Stimulated activated naive B cell treated with anti-CD40 and anti-IgM and Interleukin-4, amounts not matched to agents 10 μg/mL and 1 μg/mL and 100 μg/mL, for 72 hours (primary cell): ENCODE results near the gene CLCA1.
"Not testable (repeated sequence)": the region's sequence is repeated elsewhere in the genome, so short reads cannot be mapped to it uniquely, and the experiment has no call there.

Experiments
- ATAC-seq, 2 donors: fragments of 150-1000 bp; cut with Tn5 transposase; replicated peaks; 2 replicates each; pipeline ENCODE4 v1.10.0; 2021; ENCODE audit warnings: moderate library complexity in 1 of 2
- DNase-seq: peaks from one replicate; pipeline ENCODE4 v3.0.0; 2021
- H3K27ac Mint-ChIP-seq: one replicate; pipeline ENCODE4 v1.8.0; 2022; ENCODE audit warnings: mild to moderate bottlenecking, mixed read lengths
- H3K27me3 Mint-ChIP-seq, 2 donors: one replicate each; pipeline ENCODE4 v1.8.0; 2022; ENCODE audit warnings: mixed read lengths in 2 of 2
- H3K36me3 Mint-ChIP-seq, 2 donors: one replicate each; pipeline ENCODE4 v1.8.0; 2022; ENCODE audit warnings: mixed read lengths in 2 of 2, mild to moderate bottlenecking in 1 of 2
- H3K4me1 Mint-ChIP-seq, 2 donors: one replicate each; pipeline ENCODE4 v1.8.0; 2022; ENCODE audit warnings: mixed read lengths in 2 of 2, mild to moderate bottlenecking in 1 of 2
- H3K4me3 Mint-ChIP-seq, 2 donors: one replicate each; pipeline ENCODE4 v1.8.0; 2022; ENCODE audit warnings: mild to moderate bottlenecking in 2 of 2, mixed read lengths in 2 of 2, moderate library complexity in 1 of 2
- H3K9me3 Mint-ChIP-seq, 2 donors: one replicate each; pipeline ENCODE4 v1.8.0; 2022; ENCODE audit warnings: mixed read lengths in 2 of 2, mild to moderate bottlenecking in 1 of 2

Gene CLCA1

DNA sequence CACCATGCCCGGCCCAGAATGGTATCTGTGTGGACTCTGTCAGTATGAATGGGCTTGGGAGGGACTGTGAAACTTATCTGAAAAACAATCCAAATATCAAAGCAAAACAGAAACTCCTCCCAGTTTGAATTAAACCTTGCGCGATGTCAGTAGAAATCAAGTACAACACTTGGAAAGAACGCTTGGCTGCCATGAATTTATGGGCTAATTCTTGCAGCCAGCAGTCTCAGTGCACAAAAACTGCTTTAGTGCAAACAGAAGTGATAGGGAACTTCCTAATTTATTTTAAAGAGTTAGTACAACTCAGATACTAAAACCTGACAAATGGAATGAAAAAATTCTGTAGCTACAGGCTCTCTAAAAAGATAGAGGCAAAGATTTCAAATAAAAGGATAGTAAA lies 8.5 kb downstream of the CLCA1 start:
- ATAC-seq: no peak
- no peaks in the 10 kb centered on the region for H3K4me1 Mint-ChIP-seq
- H3K36me3 Mint-ChIP-seq: no peaks in the 10 kb centered on the region
- peaks cover 1 to 10% of the 10 kb centered on the region in 2 donors for H3K27me3 Mint-ChIP-seq
- no peaks in the 10 kb centered on the region for H3K9me3 Mint-ChIP-seq
- DNase-seq: no peak
- no peak overlapping the region for H3K4me3 Mint-ChIP-seq
- H3K27ac Mint-ChIP-seq: no peak overlapping the region

DNA sequence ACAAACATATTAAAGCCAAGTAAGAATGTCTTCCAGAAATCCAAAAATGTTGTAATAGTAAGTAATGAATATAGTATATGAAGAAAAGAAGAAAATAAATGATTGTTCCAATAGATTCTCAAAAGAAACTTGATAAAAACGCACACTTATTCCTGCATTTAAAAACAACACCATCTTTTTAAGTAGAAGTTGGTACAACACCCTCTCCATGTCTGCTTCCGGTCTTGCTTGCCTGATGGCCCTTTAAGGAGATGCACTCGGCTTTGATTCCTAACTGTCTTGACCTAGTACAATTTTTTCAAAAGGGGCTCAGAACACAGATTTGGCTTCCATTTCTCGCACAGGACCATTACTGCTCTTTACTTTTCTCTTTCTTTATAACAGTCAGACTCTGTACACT lies 9.0 kb downstream of the CLCA1 start:
- Mint-ChIP-seq H3K4me1 (no peaks in the 10 kb centered on the region), H3K9me3 (no peaks in the 10 kb centered on the region), H3K4me3 (no peak overlapping the region), H3K27ac (no peak overlapping the region), H3K27me3 (peaks cover 0 to 7% of the 10 kb centered on the region in 2 donors), H3K36me3 (no peaks in the 10 kb centered on the region)
- DNase-seq (no peak), ATAC-seq (no peak)

DNA sequence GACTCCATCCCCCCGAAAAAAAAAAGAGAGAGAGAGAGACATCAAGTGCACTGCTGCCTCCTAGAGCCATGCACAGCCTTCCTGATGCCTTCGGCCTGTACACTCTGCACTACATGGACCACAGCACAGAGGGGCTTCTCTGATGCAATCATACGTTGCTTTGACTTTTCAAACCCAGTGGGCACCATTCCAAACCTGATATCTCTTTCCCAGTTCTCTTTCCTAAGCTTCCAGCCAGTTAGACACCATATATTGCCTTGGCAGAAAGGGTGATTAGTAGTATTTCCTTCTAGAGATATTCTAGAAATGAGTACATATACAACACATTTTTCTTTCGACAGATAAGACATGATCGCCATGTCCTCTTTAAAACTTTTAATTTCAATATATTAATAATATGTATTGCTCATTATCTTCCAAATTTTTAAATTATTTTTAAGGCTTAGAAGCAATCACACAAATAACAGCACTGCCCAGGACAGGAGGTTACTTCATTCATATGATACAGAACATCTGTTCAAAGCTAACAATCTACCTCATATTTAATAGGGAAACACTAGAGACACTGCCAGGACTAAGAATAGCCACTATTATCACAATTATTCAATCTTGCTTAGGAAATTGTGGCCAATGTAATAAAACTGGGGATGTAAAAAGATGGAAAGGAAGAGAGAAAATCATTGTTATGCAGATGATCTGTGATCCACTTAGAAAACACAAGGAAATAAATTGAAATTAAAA lies 9.9 kb downstream of the CLCA1 start:
- Mint-ChIP-seq H3K4me3 (no peak overlapping the region), H3K4me1 (no peaks in the 10 kb centered on the region), H3K27ac (no peak overlapping the region), H3K9me3 (no peaks in the 10 kb centered on the region), H3K27me3 (peaks cover 0 to 7% of the 10 kb centered on the region in 2 donors), H3K36me3 (no peaks in the 10 kb centered on the region)
- ATAC-seq (no peak), DNase-seq (no peak)

DNA sequence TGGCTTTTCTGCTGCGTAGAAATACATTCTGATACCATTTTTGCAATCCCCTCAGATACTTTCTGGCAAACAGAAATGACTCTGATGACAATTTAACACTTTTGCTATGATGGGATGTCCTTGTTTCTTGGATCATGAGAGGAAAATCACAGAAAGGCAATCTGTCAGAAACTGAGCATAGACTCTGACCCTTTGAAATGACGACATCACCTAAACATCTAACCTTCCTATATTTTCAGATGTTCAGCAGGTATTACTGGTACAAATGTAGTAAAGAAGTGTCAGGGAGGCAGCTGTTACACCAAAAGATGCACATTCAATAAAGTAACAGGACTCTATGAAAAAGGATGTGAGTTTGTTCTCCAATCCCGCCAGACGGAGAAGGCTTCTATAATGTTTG lies 13.2 kb downstream of the CLCA1 start:
- H3K27ac Mint-ChIP-seq: no peak overlapping the region
- no peak for ATAC-seq
- no peaks in the 10 kb centered on the region for H3K4me1 Mint-ChIP-seq

DNA sequence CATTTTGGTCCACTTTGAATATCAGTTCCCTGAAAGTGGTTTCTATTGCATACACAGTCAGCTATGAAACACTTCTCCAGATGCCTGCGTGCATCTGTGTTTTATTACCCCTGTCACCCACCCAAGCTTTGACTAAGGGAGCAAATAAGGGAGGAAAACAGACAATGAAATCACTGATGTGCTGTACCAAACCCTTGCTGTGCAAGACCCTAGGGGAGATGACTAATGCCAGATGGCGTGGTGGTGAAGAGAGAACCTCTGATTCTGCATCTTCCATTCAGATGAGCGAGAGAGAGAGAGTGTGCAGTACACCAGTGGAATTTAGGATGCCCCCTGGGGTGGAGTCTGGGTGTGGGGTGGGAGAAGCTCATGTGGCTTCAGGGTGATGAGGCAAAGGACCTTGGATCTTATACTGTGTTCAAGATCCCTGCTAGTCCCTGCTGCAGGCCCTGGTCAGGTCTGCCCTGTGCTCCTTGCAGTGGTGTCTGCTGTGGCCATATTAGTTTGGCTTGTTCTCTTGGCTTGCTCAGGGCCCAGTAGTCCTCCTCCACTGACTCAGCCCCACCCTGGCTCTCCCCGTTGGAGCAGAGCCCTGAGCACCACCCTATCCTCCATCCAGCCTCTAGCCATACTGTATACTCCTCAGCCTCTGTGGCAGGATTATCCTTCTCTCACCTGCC lies 18.5 kb downstream of the CLCA1 start:
- Mint-ChIP-seq H3K9me3 (no peaks in the 10 kb centered on the region), H3K36me3 (no peaks in the 10 kb centered on the region), H3K4me1 (no peaks in the 10 kb centered on the region), H3K27ac (no peak overlapping the region), H3K27me3 (peaks cover 0 to 9% of the 10 kb centered on the region in 2 donors), H3K4me3 (no peak overlapping the region)
- ATAC-seq: no peak
- no peak for DNase-seq

More for the DNA sequence above, 13.2 kb downstream of the CLCA1 start:
- DNase-seq: no peak
- H3K4me3 Mint-ChIP-seq: no peak overlapping the region
- H3K36me3 Mint-ChIP-seq: no peaks in the 10 kb centered on the region
- no peaks in the 10 kb centered on the region for H3K9me3 Mint-ChIP-seq
- peaks cover 7 to 8% of the 10 kb centered on the region in 2 donors for H3K27me3 Mint-ChIP-seq

DNA sequence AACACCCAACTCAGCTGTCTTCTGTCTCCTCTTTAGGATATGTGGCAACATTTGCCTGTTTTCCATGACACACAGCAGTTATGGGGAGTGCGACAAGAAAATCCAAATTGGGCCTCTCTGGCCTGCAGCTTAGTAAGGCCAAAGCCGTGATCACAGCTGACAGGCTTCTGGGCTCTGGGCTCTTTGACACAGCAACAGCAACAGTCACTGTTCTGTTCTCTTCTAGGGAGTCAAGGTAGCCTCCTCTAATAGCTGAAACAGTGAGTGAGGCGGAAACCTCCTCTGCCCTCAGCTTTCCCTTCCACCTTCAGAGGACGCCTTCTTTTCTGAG lies 19.0 kb downstream of the CLCA1 start:
- Mint-ChIP-seq H3K9me3 (no peaks in the 10 kb centered on the region), H3K4me3 (no peak overlapping the region), H3K36me3 (no peaks in the 10 kb centered on the region), H3K27me3 (peaks cover 0 to 12% of the 10 kb centered on the region in 2 donors), H3K27ac (no peak overlapping the region), H3K4me1 (no peaks in the 10 kb centered on the region)
- ATAC-seq (no peak), DNase-seq (no peak)

DNA sequence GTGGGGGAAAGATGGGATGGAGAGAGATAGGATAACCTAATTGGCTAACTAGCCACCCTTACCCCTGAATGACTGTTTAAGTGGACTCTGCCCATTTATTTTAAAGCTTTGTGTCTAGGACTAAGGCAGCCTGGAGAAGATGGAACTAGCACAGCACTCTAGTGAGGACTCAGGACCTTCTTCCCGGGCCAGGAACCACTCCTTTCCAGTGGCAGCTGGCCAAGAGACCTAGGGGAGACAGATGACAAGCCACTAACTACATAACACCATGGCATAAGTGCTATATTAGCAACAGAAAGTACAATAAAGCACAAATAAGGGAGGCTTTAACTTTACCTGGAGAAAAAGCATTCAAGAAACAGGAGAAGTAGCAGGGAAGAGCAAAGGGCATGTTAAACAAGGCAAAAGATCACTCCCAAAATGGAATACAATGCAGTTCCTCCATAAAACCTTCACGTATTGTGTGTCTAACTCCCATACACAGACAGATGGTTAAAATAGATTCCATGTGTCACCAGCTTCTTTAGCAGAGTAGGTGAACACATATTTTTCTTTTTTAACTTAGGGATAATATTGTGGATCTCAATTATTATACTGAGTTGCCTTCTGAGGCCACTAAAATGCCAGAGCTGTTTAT lies 20.6 kb downstream of the CLCA1 start:
- Mint-ChIP-seq H3K27me3 (peaks cover 0 to 10% of the 10 kb centered on the region in 2 donors), H3K4me1 (no peaks in the 10 kb centered on the region), H3K36me3 (no peaks in the 10 kb centered on the region), H3K27ac (no peak overlapping the region), H3K9me3 (no peaks in the 10 kb centered on the region), H3K4me3 (no peak overlapping the region)
- ATAC-seq (no peak), DNase-seq (no peak)

DNA sequence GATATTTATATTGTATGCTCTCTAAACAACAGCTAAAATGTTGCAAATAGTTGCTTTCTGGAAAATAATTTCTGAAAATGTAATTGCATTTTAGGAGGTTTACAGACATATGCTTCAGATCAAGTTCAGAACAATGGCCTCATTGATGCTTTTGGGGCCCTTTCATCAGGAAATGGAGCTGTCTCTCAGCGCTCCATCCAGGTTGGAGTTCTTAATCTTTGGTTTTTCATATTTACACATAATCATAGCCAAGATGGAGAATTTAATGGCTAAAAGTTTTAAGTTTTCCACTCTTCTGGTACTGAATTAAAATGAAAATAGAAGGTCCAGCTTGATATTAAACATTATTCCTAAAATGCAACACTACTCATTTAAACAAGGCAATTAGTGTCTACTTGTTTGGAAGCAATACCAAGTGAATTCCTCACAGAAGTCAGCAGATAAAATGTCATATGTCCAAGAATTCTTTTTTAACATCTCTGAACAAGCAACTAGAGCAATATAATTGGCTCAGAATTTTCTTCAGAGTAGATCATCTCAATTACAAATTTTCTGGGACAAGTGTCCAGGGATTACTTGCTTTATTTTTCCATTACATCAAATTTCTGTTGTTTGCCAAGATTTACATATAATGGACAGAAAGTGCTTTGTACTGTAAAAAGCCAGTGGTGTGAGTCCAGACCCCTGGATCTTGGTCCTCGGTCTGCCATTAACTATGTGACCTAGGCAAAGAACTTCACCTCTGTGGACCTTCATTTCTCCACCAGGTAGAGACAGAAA lies 22.6 kb downstream of the CLCA1 start:
- Mint-ChIP-seq H3K9me3 (no peaks in the 10 kb centered on the region), H3K4me1 (no peaks in the 10 kb centered on the region), H3K27me3 (peaks cover 4 to 5% of the 10 kb centered on the region in 2 donors), H3K36me3 (no peaks in the 10 kb centered on the region), H3K4me3 (no peak overlapping the region), H3K27ac (no peak overlapping the region)
- DNase-seq: no peak
- no peak for ATAC-seq

DNA sequence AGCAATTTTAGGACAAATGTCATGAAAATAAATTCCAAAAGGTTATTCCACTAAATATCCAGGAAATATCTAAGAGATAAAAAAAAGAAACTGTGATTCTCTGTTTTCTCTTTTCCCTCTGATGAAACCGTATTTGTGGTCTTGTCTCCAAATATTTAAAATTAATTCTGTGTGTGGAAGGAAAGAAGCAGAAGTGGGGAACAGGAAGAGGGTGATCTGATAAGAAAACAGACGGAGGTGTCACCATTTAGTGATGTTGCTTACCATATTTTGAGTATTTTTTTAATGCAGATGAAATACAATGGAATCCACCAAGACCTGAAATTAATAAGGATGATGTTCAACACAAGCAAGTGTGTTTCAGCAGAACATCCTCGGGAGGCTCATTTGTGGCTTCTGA lies 29.6 kb downstream of the CLCA1 start:
- H3K36me3 Mint-ChIP-seq: no peaks in the 10 kb centered on the region
- H3K27ac Mint-ChIP-seq: no peak overlapping the region
- DNase-seq (no peak), ATAC-seq (no peak)
- no peak overlapping the region for H3K4me3 Mint-ChIP-seq
- no peaks in the 10 kb centered on the region for H3K9me3 Mint-ChIP-seq
- peaks cover 5 to 24% of the 10 kb centered on the region in 2 donors for H3K27me3 Mint-ChIP-seq
- H3K4me1 Mint-ChIP-seq: peaks cover 5% of the 10 kb centered on the region in 2 donors

DNA sequence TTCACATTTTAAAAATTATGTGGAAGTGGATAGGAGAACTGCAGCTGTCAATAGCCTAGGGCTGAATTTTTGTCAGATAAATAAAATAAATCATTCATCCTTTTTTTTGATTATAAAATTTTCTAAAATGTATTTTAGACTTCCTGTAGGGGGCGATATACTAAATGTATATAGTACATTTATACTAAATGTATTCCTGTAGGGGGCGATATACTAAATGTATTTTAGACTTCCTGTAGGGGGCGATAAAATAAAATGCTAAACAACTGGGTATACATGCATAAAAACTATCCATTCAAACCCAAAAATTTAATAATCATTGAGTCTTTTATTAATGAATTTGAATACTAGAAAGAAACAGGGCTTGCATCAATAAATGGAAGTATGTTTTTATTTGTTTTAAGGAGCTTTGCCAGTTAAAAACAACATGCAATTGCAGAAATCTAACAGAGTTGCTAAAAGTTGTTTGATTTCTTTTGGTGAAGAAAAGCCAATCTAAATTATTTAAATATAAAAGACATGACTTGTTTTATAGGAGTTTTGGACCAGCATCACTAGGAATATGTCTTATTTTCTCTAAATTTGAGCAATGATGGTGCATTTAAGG lies 31.4 kb downstream of the CLCA1 start:
- Mint-ChIP-seq H3K27ac (no peak overlapping the region), H3K27me3 (peaks cover 5 to 28% of the 10 kb centered on the region in 2 donors), H3K36me3 (no peaks in the 10 kb centered on the region), H3K4me3 (no peak overlapping the region), H3K4me1 (peaks cover 5 to 8% of the 10 kb centered on the region in 2 donors), H3K9me3 (no peaks in the 10 kb centered on the region)
- no peak for ATAC-seq
- no peak for DNase-seq

DNA sequence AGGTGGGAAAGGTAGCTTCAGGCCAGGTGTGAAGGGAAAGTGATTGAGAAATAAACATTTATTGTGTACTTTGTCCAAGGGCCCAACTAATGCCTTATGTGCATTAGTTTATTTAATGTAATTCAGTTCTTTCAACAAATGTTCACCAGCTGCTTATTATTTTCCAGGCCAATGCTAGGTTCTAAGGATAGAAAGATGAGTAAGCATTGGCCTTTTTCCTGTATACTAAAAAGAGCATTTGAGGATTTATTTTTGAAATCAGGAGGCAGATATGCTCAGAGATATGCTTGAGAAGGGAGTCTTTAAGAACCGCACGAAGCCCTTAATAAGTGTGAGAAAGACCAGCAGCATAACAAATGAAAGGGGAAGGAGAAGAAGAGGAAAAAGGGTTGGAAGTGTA lies 32.0 kb downstream of the CLCA1 start:
- DNase-seq (no peak), ATAC-seq (no peak)
- Mint-ChIP-seq H3K27ac (no peak overlapping the region), H3K9me3 (no peaks in the 10 kb centered on the region), H3K36me3 (no peaks in the 10 kb centered on the region), H3K4me3 (no peak overlapping the region), H3K27me3 (peaks cover 10 to 28% of the 10 kb centered on the region in 2 donors), H3K4me1 (peaks cover 5 to 8% of the 10 kb centered on the region in 2 donors)

DNA sequence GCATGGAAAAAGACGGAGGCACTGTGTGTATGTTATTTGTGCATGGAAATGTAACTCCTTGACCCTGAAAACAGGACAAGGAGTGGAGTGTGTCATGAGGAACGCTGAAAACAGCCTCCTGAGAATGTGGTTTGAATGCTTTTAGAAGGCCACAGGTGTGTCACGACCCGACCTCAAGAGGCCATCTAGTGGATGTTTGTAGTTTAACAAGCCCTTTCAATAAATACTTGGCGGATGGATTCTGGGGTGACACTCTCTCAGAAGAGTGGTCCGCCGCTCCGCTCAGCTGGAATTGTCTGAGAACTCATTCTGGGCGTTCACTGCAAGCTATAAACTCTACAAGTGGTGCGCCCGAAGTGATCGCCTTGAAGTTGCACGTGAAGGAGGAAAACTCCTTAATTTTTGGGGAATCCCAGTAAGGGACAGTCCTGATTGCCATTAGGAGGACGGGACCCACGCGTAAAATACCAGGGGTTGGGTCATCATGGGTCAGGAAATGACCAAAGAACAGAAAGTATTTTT lies 33.5 kb downstream of the CLCA1 start:
- Mint-ChIP-seq H3K27me3 (peaks cover 14 to 20% of the 10 kb centered on the region in 2 donors), H3K27ac (peak overlapping the region; percentile 53), H3K4me3 (peak overlapping the region; percentile 67 to 83)
- H3K9me3 Mint-ChIP-seq, H3K36me3 Mint-ChIP-seq, H3K4me1 Mint-ChIP-seq: not testable (repeated sequence)
- ATAC-seq (peak; percentile 58 to 82), DNase-seq (peak; percentile 27)

DNA sequence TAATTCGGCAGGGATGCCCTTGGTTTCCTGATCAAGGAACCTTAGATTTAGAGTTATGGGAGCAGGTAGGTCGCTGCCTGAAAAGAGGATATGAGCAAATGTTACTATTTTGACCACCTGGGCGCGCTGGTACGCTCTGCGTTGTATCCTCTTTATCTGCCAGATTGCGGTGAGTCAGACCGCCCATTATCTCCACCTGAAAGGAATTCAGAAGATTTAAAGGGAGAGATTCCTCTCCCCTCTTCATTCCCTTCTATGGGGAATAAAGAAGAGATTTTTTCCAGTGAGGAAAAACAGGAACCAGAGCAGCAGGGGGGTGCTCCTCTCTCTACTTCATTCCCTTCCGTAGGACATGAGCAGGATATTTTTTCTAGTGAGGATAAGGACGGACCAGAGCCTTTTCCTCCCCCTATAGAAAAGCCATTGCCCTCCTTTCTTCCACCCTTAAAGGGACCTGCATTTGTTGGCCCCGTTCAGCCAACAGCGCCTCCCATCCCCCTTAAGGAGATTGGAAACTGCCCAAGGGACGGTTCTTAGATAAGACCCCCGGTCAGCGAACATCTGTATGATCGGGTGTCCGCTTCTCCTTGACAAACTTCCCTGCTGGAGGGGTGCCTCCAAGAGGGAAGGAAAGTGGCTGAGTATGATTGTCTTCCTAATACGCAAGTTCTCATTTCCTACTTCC lies 34.1 kb downstream of the CLCA1 start:
- DNase-seq (no peak), ATAC-seq (peak; percentile 27 to 76)
- Mint-ChIP-seq H3K27ac (peak overlapping the region; percentile 53), H3K4me3 (peak overlapping the region in 1 of 2 donors; percentile 83), H3K9me3 (no peaks in the 10 kb centered on the region), H3K27me3 (peaks cover 16 to 22% of the 10 kb centered on the region in 2 donors), H3K36me3 (no peaks in the 10 kb centered on the region), H3K4me1 (peaks cover 5 to 10% of the 10 kb centered on the region in 2 donors)
